ENCODE data around the gene EEF1B2. TPM values are rescaled to one million over a fixed set of nuclear protein-coding genes. Genes with fewer than 3 reads are reported as not detected.

The EEF1B2 gene
- total RNA-seq, 1 experiment from 2014 or later = 523 TPM

- Histone ChIP-seq H3K36me3 (ENCODE audit: control insufficient read depth, insufficient read depth, low read length) (no peaks in the 10 kb centered on the region), H3K4me1 (ENCODE audit: control insufficient read depth, insufficient read depth, low read length) (no peaks in the 10 kb centered on the region), H3K27ac (ENCODE audit: low read length) (no peak overlapping the region), H3K9me3 (ENCODE audit: control insufficient read depth, insufficient read depth, low read depth, low read length) (no peaks in the 10 kb centered on the region), H3K27me3 (ENCODE audit: control insufficient read depth, insufficient read depth, low read length) (peaks cover 3% of the 10 kb centered on the region; the same call in 1 of the 2 replicates), H3K4me3 (ENCODE audit: low read depth in 2 of 2, low read length in 2 of 2) (no peak overlapping the region)
- TF ChIP-seq SIN3A (IDR thresholded peaks at IDR 0.05; ENCODE audit: borderline replicate concordance, insufficient read depth, low read depth, low read length) (no peak), CTCF (IDR thresholded peaks at IDR 0.05) (no peak), REST (IDR thresholded peaks at IDR 0.05; ENCODE audit: insufficient read depth in 1 of 2, low read depth in 2 of 2, low read length in 1 of 2) (no peak), POLR2AphosphoS5 (IDR thresholded peaks at IDR 0.05; ENCODE audit: low read depth, low read length) (no peak), TCF7L2 (IDR thresholded peaks at IDR 0.05; ENCODE audit: low read depth, low read length) (no peak)
- POLR2A ChIA-PET = no interaction called here
- intact Hi-C loops (cut with micrococcal nuclease; ENCODE audit: unreplicated experiment) = no loop called here
- DNase-seq (ENCODE audit: low read depth, low spot score) (no peak), ATAC-seq (no peak)
- CTCF ChIA-PET = no interaction called here
- in situ Hi-C loops (cut with HindIII; ENCODE audit: low pct_unique_long_range_greater_than_20kb, low sequenced_read_pairs) = no loop called here
- no TSS peak for BruUV-seq (replicated peaks)
These were observed 34.1 kb downstream of the EEF1B2 start for GRCh38 chr2:206193671-206194357.

- intact Hi-C loops (cut with micrococcal nuclease; ENCODE audit: unreplicated experiment) (no loop called here), in situ Hi-C loops (cut with HindIII; ENCODE audit: low pct_unique_long_range_greater_than_20kb, low sequenced_read_pairs) (no loop called here)
- TF ChIP-seq TCF7L2 (IDR thresholded peaks at IDR 0.05; ENCODE audit: low read depth, low read length) (no peak), CTCF (IDR thresholded peaks at IDR 0.05) (no peak), POLR2AphosphoS5 (IDR thresholded peaks at IDR 0.05; ENCODE audit: low read depth, low read length) (no peak), SIN3A (IDR thresholded peaks at IDR 0.05; ENCODE audit: borderline replicate concordance, insufficient read depth, low read depth, low read length) (no peak), REST (IDR thresholded peaks at IDR 0.05; ENCODE audit: insufficient read depth in 1 of 2, low read depth in 2 of 2, low read length in 1 of 2) (no peak)
- Histone ChIP-seq H3K9me3 (ENCODE audit: control insufficient read depth, insufficient read depth, low read depth, low read length) (no peaks in the 10 kb centered on the region), H3K27ac (ENCODE audit: low read length) (no peak overlapping the region), H3K27me3 (ENCODE audit: control insufficient read depth, insufficient read depth, low read length) (no peaks in the 10 kb centered on the region), H3K36me3 (ENCODE audit: control insufficient read depth, insufficient read depth, low read length) (no peaks in the 10 kb centered on the region), H3K4me3 (ENCODE audit: low read depth in 2 of 2, low read length in 2 of 2) (no peak overlapping the region), H3K4me1 (ENCODE audit: control insufficient read depth, insufficient read depth, low read length) (no peaks in the 10 kb centered on the region)
- CTCF ChIA-PET = no interaction called here
- DNase-seq (ENCODE audit: low read depth, low spot score) (no peak), ATAC-seq (no peak)
- BruUV-seq (replicated peaks) = no TSS peak
- POLR2A ChIA-PET = no interaction called here
These were observed 39.0 kb downstream of the EEF1B2 start for GRCh38 chr2:206198677-206199076.

Measured in Panc1 (cell line).